Thymus (tissue), 11 donors: ENCODE results near the gene YES1. TPM values are rescaled to one million over a fixed set of nuclear protein-coding genes. Genes with fewer than 3 reads are reported as not detected.
A peak's percentile ranks its signal among the peaks of the same experiment; 100 is the strongest.

Experiments used
- DNase-seq, 9 donors: peaks; one replicate each; pipeline ENCODE4 v3.0.0-alpha.2; 2013; ENCODE audit warnings: low spot score in 9 of 9, low read depth in 6 of 9, missing footprints in 1 of 9
- H3K27ac ChIP-seq, 2 donors: one replicate each; pipeline ENCODE4 v1.5.1; 2013; ENCODE audit warnings: control low read depth in 1 of 2, low read depth in 1 of 2, low read length in 1 of 2, mild to moderate bottlenecking in 1 of 2, moderate library complexity in 1 of 2
- H3K27me3 ChIP-seq, 2 donors: one replicate each; pipeline ENCODE4 v1.5.1; 2013; ENCODE audit warnings: low read length in 1 of 2; ENCODE audit not compliant: control insufficient read depth in 2 of 2, insufficient read depth in 1 of 2
- H3K36me3 ChIP-seq, 2 donors: one replicate each; pipeline ENCODE4 v1.5.1; 2013; ENCODE audit warnings: low read length in 1 of 2, mild to moderate bottlenecking in 1 of 2, moderate library complexity in 1 of 2; ENCODE audit not compliant: control insufficient read depth in 2 of 2, insufficient read depth in 2 of 2
- H3K4me1 ChIP-seq, 2 donors: one replicate each; pipeline ENCODE4 v1.5.1; 2013; ENCODE audit warnings: low read length in 2 of 2; ENCODE audit not compliant: control insufficient read depth in 2 of 2, insufficient read depth in 2 of 2
- H3K4me3 ChIP-seq, 2 donors: one replicate each; pipeline ENCODE4 v1.5.1; 2013; ENCODE audit warnings: low read length in 2 of 2, control low read depth in 1 of 2, mild to moderate bottlenecking in 1 of 2
- H3K9me3 ChIP-seq, 2 donors: one replicate each; pipeline ENCODE4 v1.5.1; 2013; ENCODE audit warnings: low read length in 1 of 2, mild to moderate bottlenecking in 1 of 2; ENCODE audit not compliant: control insufficient read depth in 2 of 2, insufficient read depth in 1 of 2
- WGBS: extraction: QIAGEN DNeasy Blood & Tissue Kit; methylation state at CpG from one replicate; pipeline ENCODE4 v1.1.7; 2013; 5-methylcytosine and 5-hydroxymethylcytosine counted together
- polyA plus RNA-seq: library from polyadenylated mRNA; stranded (reverse); fragments of 200-250 nt; gene quantifications from one replicate; pipeline ENCODE4 v1.2.3, GENCODE V29; 2013
- total RNA-seq: library from RNA; stranded (reverse); fragments of 120-200 nt; gene quantifications from one replicate; pipeline ENCODE4 v1.2.4, GENCODE V29; 2013
- donor health status: healthy.

YES1 gene
- total and polyA plus RNA-seq, 2 donors, result 18.8 to 19.0 TPM

- H3K36me3 ChIP-seq, result peaks cover 11 to 19% of the 10 kb centered on the region in 2 donors
- no peak for DNase-seq
- 93% methylated on average over 3 of the region's 3 CpGs for WGBS
- H3K27me3 ChIP-seq, result peaks cover 0 to 3% of the 10 kb centered on the region in 2 donors
- H3K4me1 ChIP-seq, result peaks cover 5 to 14% of the 10 kb centered on the region in 2 donors
- no peak overlapping the region for H3K27ac ChIP-seq
- peaks cover 1 to 7% of the 10 kb centered on the region in 2 donors for H3K9me3 ChIP-seq
- peak overlapping the region in 1 of 2 donors; percentile 69 for H3K4me3 ChIP-seq
These were observed 101.4 kb downstream of the YES1 start for GRCh38 chr18:710418-711300.

DNA sequence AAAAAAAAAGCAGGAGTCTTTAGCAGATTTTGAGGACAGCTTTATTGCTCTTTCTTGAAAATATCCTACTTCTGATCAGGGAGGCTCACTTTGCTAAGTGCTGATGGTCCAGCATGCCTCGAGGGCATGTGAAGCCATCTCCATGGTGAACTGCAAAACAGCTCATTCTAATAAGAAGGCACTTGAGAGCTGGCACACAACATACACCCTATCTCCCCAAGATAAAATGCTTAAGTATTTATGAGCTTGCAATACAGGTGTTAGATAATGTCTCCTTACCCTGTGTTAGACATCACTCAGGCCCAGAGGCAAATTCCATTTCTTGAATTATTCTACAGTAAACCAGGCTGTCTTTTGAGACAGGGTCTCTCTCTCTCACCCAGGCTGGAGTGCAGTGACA, 102.3 kb downstream of the YES1 start:
- H3K27ac ChIP-seq, result no peak overlapping the region
- peaks cover 0 to 3% of the 10 kb centered on the region in 2 donors for H3K27me3 ChIP-seq
- peaks cover 1 to 7% of the 10 kb centered on the region in 2 donors for H3K9me3 ChIP-seq
- DNase-seq, result no peak
- H3K4me3 ChIP-seq, result no peak overlapping the region
- peaks cover 5 to 14% of the 10 kb centered on the region in 2 donors for H3K4me1 ChIP-seq
- peaks cover 19 to 25% of the 10 kb centered on the region in 2 donors for H3K36me3 ChIP-seq
- WGBS, result 98% methylated on average over 1 of the region's 1 CpG

GRCh38 chr18:708096-708495, 103.9 kb downstream of the YES1 start:
- peaks cover 5 to 14% of the 10 kb centered on the region in 2 donors for H3K4me1 ChIP-seq
- over 99% methylated on average over 10 of the region's 10 CpGs for WGBS
- H3K9me3 ChIP-seq, result peaks cover 1 to 6% of the 10 kb centered on the region in 2 donors
- peaks cover 0 to 3% of the 10 kb centered on the region in 2 donors for H3K27me3 ChIP-seq
- no peak for DNase-seq
- no peak overlapping the region for H3K4me3 ChIP-seq
- H3K27ac ChIP-seq, result no peak overlapping the region
- peaks cover 25 to 36% of the 10 kb centered on the region in 2 donors for H3K36me3 ChIP-seq

DNA sequence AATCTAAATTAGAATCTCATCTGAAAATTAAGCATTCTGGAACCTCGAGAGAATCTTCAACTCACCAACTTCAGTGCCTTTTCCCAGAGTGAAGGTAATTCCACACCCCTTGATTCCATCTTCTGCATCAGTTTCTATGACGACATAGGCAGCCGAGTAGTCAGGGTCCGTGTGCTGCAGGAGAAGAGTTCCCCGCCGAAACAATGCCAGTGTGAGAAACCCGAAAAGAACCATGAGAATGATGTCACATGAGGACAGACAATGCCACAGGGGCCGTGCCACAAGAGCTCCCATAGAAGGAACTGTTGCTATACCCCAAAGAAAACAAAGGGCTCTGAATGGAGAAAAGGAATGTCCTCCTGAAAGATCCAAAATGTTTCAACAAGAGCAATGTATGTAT, 105.6 kb downstream of the YES1 start:
- DNase-seq, result no peak
- Histone ChIP-seq H3K27me3 (no peaks in the 10 kb centered on the region), H3K27ac (no peak overlapping the region), H3K36me3 (peaks cover 25 to 40% of the 10 kb centered on the region in 2 donors), H3K4me3 (no peak overlapping the region), H3K4me1 (peaks cover 5 to 10% of the 10 kb centered on the region in 2 donors), H3K9me3 (no peaks in the 10 kb centered on the region)
- 98% methylated on average over 8 of the region's 8 CpGs for WGBS

GRCh38 chr18:703213-703967, 108.7 kb downstream of the YES1 start:
- 87% methylated on average over 8 of the region's 8 CpGs for WGBS
- peaks cover 27 to 43% of the 10 kb centered on the region in 2 donors for H3K36me3 ChIP-seq
- no peaks in the 10 kb centered on the region for H3K4me1 ChIP-seq
- H3K4me3 ChIP-seq, result no peak overlapping the region
- H3K27ac ChIP-seq, result peak overlapping the region in 1 of 2 donors; percentile 25
- H3K27me3 ChIP-seq, result no peaks in the 10 kb centered on the region
- DNase-seq, result no peak
- no peaks in the 10 kb centered on the region for H3K9me3 ChIP-seq

DNA sequence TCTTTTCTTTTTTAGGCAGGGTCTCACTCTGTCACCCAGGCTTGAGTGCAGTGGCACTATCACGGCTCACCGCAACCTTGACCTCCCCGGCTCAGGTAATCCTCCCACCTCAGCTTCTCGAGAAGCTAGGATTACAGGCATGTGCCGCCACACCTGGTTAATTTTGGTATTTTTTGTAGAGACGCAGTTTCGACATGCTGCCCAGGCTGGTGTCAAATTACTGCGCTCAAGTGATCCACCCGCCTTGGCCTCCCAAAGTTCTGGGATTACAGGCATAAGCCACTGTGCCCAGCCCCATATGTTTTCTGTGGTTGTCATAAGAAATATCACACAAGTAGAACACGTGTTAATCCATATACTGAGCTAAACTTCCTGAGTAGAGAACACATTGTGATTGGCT, 114.2 kb downstream of the YES1 start:
- H3K27ac ChIP-seq, result no peak overlapping the region
- peaks cover 9 to 17% of the 10 kb centered on the region in 2 donors for H3K4me1 ChIP-seq
- peaks cover 5 to 29% of the 10 kb centered on the region in 2 donors for H3K36me3 ChIP-seq
- H3K9me3 ChIP-seq, result no peaks in the 10 kb centered on the region
- no peak for DNase-seq
- 92% methylated on average over 10 of the region's 10 CpGs for WGBS
- no peak overlapping the region for H3K4me3 ChIP-seq
- H3K27me3 ChIP-seq, result no peaks in the 10 kb centered on the region

DNA sequence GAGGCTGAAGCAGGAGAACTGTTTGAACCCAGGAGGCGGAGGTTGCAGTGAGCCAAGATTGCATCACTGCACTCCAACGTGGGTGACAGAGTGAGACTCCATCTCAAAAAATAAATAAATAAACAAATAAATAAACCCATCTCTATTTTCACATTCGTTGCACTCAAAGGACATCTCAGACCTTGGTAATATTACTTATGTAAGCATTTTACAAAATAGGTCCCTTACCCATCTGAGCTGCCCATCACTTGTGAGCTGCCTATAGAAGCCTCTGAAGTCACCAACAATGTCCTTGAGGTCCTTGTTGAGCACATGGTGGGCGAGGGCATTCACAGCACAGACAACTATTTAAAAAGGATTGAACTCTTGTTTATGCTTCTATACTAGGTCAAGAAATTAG, 115.0 kb downstream of the YES1 start:
- WGBS, result 97% methylated on average over 4 of the region's 4 CpGs
- Histone ChIP-seq H3K27me3 (no peaks in the 10 kb centered on the region), H3K4me3 (no peak overlapping the region), H3K4me1 (peaks cover 11 to 25% of the 10 kb centered on the region in 2 donors), H3K36me3 (peaks cover 5 to 34% of the 10 kb centered on the region in 2 donors), H3K27ac (no peak overlapping the region), H3K9me3 (no peaks in the 10 kb centered on the region)
- no peak for DNase-seq

GRCh38 chr18:693466-694187, 118.4 kb downstream of the YES1 start:
- H3K4me3 ChIP-seq, result no peak overlapping the region
- WGBS, result 47% methylated on average over 8 of the region's 8 CpGs
- H3K27ac ChIP-seq, result peak overlapping the region; percentile 81 to 94
- no peaks in the 10 kb centered on the region for H3K9me3 ChIP-seq
- peaks cover 11 to 36% of the 10 kb centered on the region in 2 donors for H3K4me1 ChIP-seq
- peak in 1 of 9 donors; percentile 44 for DNase-seq
- H3K27me3 ChIP-seq, result no peaks in the 10 kb centered on the region
- peaks cover 13 to 50% of the 10 kb centered on the region in 2 donors for H3K36me3 ChIP-seq
